Vagina (tissue), 2 donors: Measurements from ENCODE around the gene NFATC2. TPM values are rescaled to one million over a fixed set of nuclear protein-coding genes. Genes with fewer than 3 reads are reported as not detected.

Experiments
- DNase-seq, 2 donors: peaks; one replicate each; pipeline ENCODE4 v3.0.0-alpha.2; 2017; ENCODE audit errors: extremely low spot score in 2 of 2
- H3K27ac ChIP-seq: fragments of 200-600 bp; sonication (generic); one replicate; pipeline ENCODE4 v1.5.1; 2019
- H3K27me3 ChIP-seq: fragments of 200-600 bp; sonication (generic); one replicate; pipeline ENCODE4 v1.5.1; 2019
- H3K36me3 ChIP-seq, 2 donors: fragments of 200-600 bp; sonication (generic); one replicate each; pipeline ENCODE4 v1.5.1; 2017 to 2019
- H3K4me1 ChIP-seq: fragments of 200-600 bp; sonication (generic); one replicate; pipeline ENCODE4 v1.5.1; 2019
- H3K4me3 ChIP-seq, 2 donors: fragments of 200-600 bp; sonication (generic); 1 replicate in 1 of 2; 2 replicates in 1 of 2; pipeline ENCODE4 v1.5.1; 2016 to 2019
- H3K9me3 ChIP-seq: fragments of 200-600 bp; sonication (generic); one replicate; pipeline ENCODE4 v1.5.1; 2019
- CTCF ChIP-seq, 3 experiments: fragments of 450-650 bp in 2 of 3; fragments of 200-600 bp in 1 of 3; sonication (generic) in 1 of 3; IDR thresholded peaks; one replicate each; pipeline ENCODE4 v1.5.1; 2017 to 2019; ENCODE audit warnings: antibody characterized with exemption in 3 of 3, mild to moderate bottlenecking in 2 of 3, moderate library complexity in 2 of 3
- POLR2A ChIP-seq, 2 donors: fragments of 450-650 bp; IDR thresholded peaks; one replicate each; pipeline ENCODE4 v1.6.1; 2017; ENCODE audit warnings: antibody characterized with exemption in 2 of 2, mild to moderate bottlenecking in 2 of 2, moderate library complexity in 2 of 2
- POLR2AphosphoS5 ChIP-seq, 2 donors: sonication (generic); formaldehyde crosslinking; IDR thresholded peaks; one replicate each; pipeline ENCODE4 v1.9.0; 2017; ENCODE audit warnings: antibody characterized with exemption in 2 of 2, mild to moderate bottlenecking in 2 of 2, low read depth in 1 of 2; ENCODE audit not compliant: insufficient read depth in 1 of 2
- intact Hi-C: fragments of 100-400 bp; cut with DNase I; formaldehyde crosslinking; loops from one replicate; pipeline ENCODE4 v1.15.1; 2023
- total RNA-seq: library from RNA; depleted of rRNA; stranded (reverse); fragments of >200 nt; gene quantifications from one replicate; pipeline ENCODE4 v1.2.3, GENCODE V29; 2016

Gene NFATC2
- total RNA-seq, 1 donor from 2014 or later: 7.4 TPM

GRCh38 chr20:51490635-51491034 lies 51.9 kb downstream of the NFATC2 start:
- Histone ChIP-seq H3K27ac (no peak overlapping the region), H3K4me1 (peaks cover 44% of the 10 kb centered on the region), H3K4me3 (no peak overlapping the region), H3K27me3 (no peaks in the 10 kb centered on the region), H3K36me3 (no peaks in the 10 kb centered on the region), H3K9me3 (no peaks in the 10 kb centered on the region)
- no peak for DNase-seq
- no peak for TF ChIP-seq POLR2AphosphoS5 (IDR thresholded peaks at IDR 0.05; ENCODE audit: insufficient read depth in 1 of 2, low read depth in 1 of 2)
- TF ChIP-seq CTCF (IDR thresholded peaks at IDR 0.05): no peak
- TF ChIP-seq POLR2A (IDR thresholded peaks at IDR 0.05): no peak
- intact Hi-C loops: no loop called here

- no peaks in the 10 kb centered on the region for H3K9me3 ChIP-seq
- intact Hi-C loops: no loop called here
- H3K27me3 ChIP-seq: no peaks in the 10 kb centered on the region
- no peak for TF ChIP-seq POLR2A (IDR thresholded peaks at IDR 0.05)
- TF ChIP-seq POLR2AphosphoS5 (IDR thresholded peaks at IDR 0.05; ENCODE audit: insufficient read depth in 1 of 2, low read depth in 1 of 2): no peak
- TF ChIP-seq CTCF (IDR thresholded peaks at IDR 0.05): no peak
- no peak overlapping the region for H3K27ac ChIP-seq
- H3K4me3 ChIP-seq: no peak overlapping the region
- peaks cover 44% of the 10 kb centered on the region for H3K4me1 ChIP-seq
- H3K36me3 ChIP-seq: no peaks in the 10 kb centered on the region
- DNase-seq: no peak
Measured at GRCh38 chr20:51489611-51490010, 52.9 kb downstream of the NFATC2 start.

GRCh38 chr20:51488331-51488730 lies 54.2 kb downstream of the NFATC2 start:
- H3K27ac ChIP-seq: no peak overlapping the region
- intact Hi-C loops: no loop called here
- no peaks in the 10 kb centered on the region for H3K9me3 ChIP-seq
- no peaks in the 10 kb centered on the region for H3K27me3 ChIP-seq
- no peak for TF ChIP-seq POLR2AphosphoS5 (IDR thresholded peaks at IDR 0.05; ENCODE audit: insufficient read depth in 1 of 2, low read depth in 1 of 2)
- no peak for TF ChIP-seq CTCF (IDR thresholded peaks at IDR 0.05)
- TF ChIP-seq POLR2A (IDR thresholded peaks at IDR 0.05): no peak
- no peaks in the 10 kb centered on the region for H3K36me3 ChIP-seq
- H3K4me3 ChIP-seq: no peak overlapping the region
- peaks cover 33% of the 10 kb centered on the region for H3K4me1 ChIP-seq
- no peak for DNase-seq

GRCh38 chr20:51487565-51488268 lies 54.8 kb downstream of the NFATC2 start:
- no peak for DNase-seq
- H3K36me3 ChIP-seq: no peaks in the 10 kb centered on the region
- no peak overlapping the region for H3K4me3 ChIP-seq
- no peaks in the 10 kb centered on the region for H3K27me3 ChIP-seq
- intact Hi-C loops: no loop called here
- TF ChIP-seq POLR2AphosphoS5 (IDR thresholded peaks at IDR 0.05; ENCODE audit: insufficient read depth in 1 of 2, low read depth in 1 of 2): peak in 1 of 2 donors; percentile 18
- TF ChIP-seq POLR2A (IDR thresholded peaks at IDR 0.05): no peak
- H3K27ac ChIP-seq: no peak overlapping the region
- H3K9me3 ChIP-seq: no peaks in the 10 kb centered on the region
- peaks cover 27% of the 10 kb centered on the region for H3K4me1 ChIP-seq

- TF ChIP-seq POLR2AphosphoS5 (IDR thresholded peaks at IDR 0.05; ENCODE audit: insufficient read depth in 1 of 2, low read depth in 1 of 2) (no peak), POLR2A (IDR thresholded peaks at IDR 0.05) (no peak), CTCF (IDR thresholded peaks at IDR 0.05) (no peak)
- no peak for DNase-seq
- Histone ChIP-seq H3K9me3 (no peaks in the 10 kb centered on the region), H3K4me3 (no peak overlapping the region), H3K36me3 (no peaks in the 10 kb centered on the region), H3K4me1 (peaks cover 20% of the 10 kb centered on the region), H3K27me3 (no peaks in the 10 kb centered on the region), H3K27ac (no peak overlapping the region)
- intact Hi-C loops: no loop called here
Measured at GRCh38 chr20:51487076-51487475, 55.4 kb downstream of the NFATC2 start.
